Panc1 (cell line): Measurements from ENCODE around the gene SBDS.

Source experiments
- CTCF ChIP-seq: fragments of 450-650 bp; IDR thresholded peaks from 2 replicates; pipeline ENCODE4 v1.5.1; 2017; ENCODE audit warnings: mild to moderate bottlenecking
- POLR2AphosphoS5 ChIP-seq: IDR thresholded peaks from 2 replicates; pipeline ENCODE4 v1.6.1; 2012; ENCODE audit warnings: mild to moderate bottlenecking, low read depth, low read length, moderate library complexity

- TF ChIP-seq POLR2AphosphoS5 (no peak), CTCF (no peak)
Observed at GRCh38 chr7:66964411-66964810, 31.0 kb downstream of the SBDS start.
